ENCODE results near the gene HOATZ.

HOATZ gene

GRCh38 chr11:111514216-111515031, at the start of gene HOATZ:
HOATZ (plus strand) TSS chr11:111514778; CDS start chr11:111514785, 7 bp downstream.
- peak; percentile 32 for DNase-seq

GRCh38 chr11:111465400-111465799, 49.2 kb upstream of the HOATZ start:
- no peak for DNase-seq

GRCh38 chr11:111466615-111467014, 48.0 kb upstream of the HOATZ start:
- no peak for DNase-seq

- DNase-seq, result no peak
These were observed 45.4 kb upstream of the HOATZ start for GRCh38 chr11:111469200-111469599.

GRCh38 chr11:111472228-111472627, 42.4 kb upstream of the HOATZ start:
- no peak for DNase-seq

GRCh38 chr11:111474432-111474831, 40.1 kb upstream of the HOATZ start:
- no peak for DNase-seq

GRCh38 chr11:111476366-111476765, 38.2 kb upstream of the HOATZ start:
- DNase-seq, result no peak

GRCh38 chr11:111476956-111477355, 37.6 kb upstream of the HOATZ start:
- DNase-seq, result no peak

- DNase-seq, result no peak
These were observed 36.7 kb upstream of the HOATZ start for GRCh38 chr11:111477898-111478297.

- DNase-seq, result no peak
These were observed 34.9 kb upstream of the HOATZ start for GRCh38 chr11:111479666-111480065.

GRCh38 chr11:111483431-111483830, 31.1 kb upstream of the HOATZ start:
- no peak for DNase-seq

- no peak for DNase-seq
These were observed 24.1 kb upstream of the HOATZ start for GRCh38 chr11:111490496-111490895.

GRCh38 chr11:111494040-111494439, 20.5 kb upstream of the HOATZ start:
- DNase-seq, result no peak

GRCh38 chr11:111499483-111499882, 15.1 kb upstream of the HOATZ start:
- DNase-seq, result no peak

- DNase-seq, result no peak
These were observed 14.1 kb upstream of the HOATZ start for GRCh38 chr11:111500481-111500880.

- no peak for DNase-seq
These were observed 12.0 kb upstream of the HOATZ start for GRCh38 chr11:111502611-111503010.

- DNase-seq, result no peak
These were observed 4.3 kb upstream of the HOATZ start for GRCh38 chr11:111510311-111510710.

GRCh38 chr11:111512296-111513239, 2.0 kb upstream of the HOATZ start, which contains the start of gene BTG4:
BTG4 (minus strand) TSS chr11:111512386; CDS start chr11:111498776, 13,610 bp downstream.
- DNase-seq, result peak; percentile 37

- DNase-seq, result no peak
These were observed 1.4 kb upstream of the HOATZ start for GRCh38 chr11:111513240-111513605.

GRCh38 chr11:111515591-111515990, 1.0 kb downstream of the HOATZ start:
- no peak for DNase-seq

GRCh38 chr11:111518668-111519067, 4.1 kb downstream of the HOATZ start:
- DNase-seq, result no peak

GRCh38 chr11:111520560-111520959, 6.0 kb downstream of the HOATZ start:
- no peak for DNase-seq

- no peak for DNase-seq
These were observed 6.6 kb downstream of the HOATZ start for GRCh38 chr11:111521135-111521534.

- no peak for DNase-seq
These were observed 7.8 kb downstream of the HOATZ start for GRCh38 chr11:111522426-111522825.
